GM12874 (cell line): Measurements from ENCODE around the gene SHISA5.

ENCODE experiments used
- TF ChIP-seq, protein P1 (sequence below): IDR thresholded peaks from 2 replicates; pipeline ENCODE4 v1.5.1; 2011; ENCODE audit warnings: low read depth, mild to moderate bottlenecking, control low read depth, low read length, moderate library complexity; ENCODE audit not compliant: insufficient read depth

Gene SHISA5

DNA sequence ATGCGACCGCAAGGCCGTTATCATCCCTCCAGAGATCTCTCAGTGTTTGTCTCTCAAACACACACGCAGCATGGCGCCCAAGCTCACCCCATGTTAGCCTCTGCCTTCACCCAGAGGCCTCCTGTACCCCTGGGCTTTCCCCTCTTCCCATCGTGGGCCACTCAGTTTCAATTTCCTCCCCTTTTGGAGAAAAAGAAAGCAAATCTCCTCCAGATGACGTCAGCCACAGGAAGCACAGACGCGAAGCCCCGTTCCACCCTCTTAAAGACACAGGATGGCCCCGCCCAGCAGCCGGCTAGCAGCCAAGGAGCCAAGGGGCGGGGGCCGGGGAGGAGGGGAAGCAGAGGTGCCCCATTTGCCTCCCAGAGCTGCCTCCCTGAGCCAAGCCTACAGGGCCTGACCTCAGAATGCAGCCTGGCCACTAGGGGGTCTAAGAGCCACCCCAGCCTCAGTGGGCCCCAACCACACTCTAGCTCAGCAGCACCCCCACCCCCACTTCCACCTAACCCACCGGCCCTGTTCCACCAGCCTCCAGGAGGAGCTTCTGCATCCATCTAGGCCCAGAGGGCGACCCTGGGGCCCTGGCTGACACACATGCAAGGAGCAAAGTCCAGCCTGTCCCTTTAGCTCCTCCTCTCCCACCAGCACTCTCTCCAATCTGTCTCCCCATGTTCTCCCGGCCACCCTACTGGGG lies 30.9 kb downstream of the SHISA5 start:
- TF ChIP-seq, protein P1, sequence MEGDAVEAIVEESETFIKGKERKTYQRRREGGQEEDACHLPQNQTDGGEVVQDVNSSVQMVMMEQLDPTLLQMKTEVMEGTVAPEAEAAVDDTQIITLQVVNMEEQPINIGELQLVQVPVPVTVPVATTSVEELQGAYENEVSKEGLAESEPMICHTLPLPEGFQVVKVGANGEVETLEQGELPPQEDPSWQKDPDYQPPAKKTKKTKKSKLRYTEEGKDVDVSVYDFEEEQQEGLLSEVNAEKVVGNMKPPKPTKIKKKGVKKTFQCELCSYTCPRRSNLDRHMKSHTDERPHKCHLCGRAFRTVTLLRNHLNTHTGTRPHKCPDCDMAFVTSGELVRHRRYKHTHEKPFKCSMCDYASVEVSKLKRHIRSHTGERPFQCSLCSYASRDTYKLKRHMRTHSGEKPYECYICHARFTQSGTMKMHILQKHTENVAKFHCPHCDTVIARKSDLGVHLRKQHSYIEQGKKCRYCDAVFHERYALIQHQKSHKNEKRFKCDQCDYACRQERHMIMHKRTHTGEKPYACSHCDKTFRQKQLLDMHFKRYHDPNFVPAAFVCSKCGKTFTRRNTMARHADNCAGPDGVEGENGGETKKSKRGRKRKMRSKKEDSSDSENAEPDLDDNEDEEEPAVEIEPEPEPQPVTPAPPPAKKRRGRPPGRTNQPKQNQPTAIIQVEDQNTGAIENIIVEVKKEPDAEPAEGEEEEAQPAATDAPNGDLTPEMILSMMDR = peak; percentile 65

DNA sequence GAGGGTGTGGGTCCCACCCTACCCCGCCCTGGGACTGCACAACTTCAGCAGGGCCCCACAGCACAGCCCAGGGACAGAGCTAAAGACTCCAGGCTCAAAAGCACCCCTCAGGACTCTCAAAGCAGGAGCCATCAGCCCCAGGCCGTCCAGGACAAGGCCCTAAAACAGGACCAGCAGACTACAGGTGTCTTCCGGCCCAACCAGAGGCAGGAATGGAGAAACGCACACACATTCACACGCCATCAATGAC lies 31.4 kb downstream of the SHISA5 start:
- TF ChIP-seq, protein P1 = no peak

DNA sequence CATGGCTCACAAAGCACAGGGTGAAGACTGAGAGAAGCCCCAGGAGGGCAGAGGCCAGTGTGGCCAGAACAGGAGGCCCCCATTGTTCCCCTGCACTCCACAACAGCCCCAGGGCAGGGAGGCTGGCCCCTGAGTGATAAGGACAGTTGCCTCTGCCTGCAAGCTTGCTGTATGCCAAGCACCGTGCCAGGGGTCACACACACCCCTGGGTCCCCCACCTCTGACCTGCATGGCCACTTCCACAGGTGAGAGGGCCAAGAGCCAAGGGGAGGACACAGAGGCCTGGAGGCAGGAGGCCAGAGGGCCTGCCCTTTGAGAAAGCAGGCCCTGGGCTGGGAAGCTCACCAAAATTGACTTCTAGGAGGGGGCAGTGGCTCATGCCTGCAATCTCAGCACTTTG lies 33.7 kb downstream of the SHISA5 start:
- TF ChIP-seq, protein P1 = no peak

DNA sequence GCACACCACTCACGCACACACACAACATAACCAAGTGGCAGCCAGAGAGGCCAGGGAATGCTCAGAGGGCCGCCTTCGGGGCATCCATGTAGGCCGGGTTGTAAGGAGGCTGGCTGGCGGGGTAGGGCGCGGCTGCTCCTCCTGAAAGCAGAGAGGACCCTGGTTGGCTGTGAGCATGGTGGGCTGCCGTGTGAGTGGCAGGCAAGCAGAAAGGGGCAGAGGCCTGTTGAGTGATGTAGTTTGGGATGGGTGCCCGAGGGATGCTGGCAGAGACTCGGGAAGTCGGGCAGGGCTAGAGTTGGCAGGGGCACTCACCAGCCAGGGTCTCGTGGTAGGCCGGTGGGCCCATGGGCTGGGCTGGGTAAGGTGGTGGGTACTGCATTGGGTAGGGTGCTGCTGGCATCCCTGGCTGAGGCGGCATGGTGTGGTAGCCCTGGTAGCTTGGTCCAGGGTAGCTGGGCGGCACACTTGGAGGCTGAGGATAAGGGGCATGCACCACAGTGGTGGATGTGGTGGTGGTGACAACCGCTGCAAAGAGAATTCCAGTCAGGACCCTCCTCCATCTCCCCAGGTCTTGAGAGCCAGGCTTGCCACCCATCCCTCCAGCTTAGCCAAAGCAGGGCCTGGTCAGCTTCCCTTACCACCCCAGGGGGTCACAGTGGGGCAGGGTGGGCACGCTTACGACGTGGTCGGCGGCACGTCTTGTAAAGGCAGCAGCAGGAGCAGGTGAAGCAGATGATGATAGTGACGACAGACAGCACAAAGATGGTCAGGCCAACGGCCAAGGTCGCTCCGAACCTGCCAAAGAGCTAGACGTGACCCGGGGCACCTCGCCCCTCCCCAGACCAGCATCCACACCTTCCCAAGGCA lies 34.7 kb downstream of the SHISA5 start:
- TF ChIP-seq, protein P1 = no peak

DNA sequence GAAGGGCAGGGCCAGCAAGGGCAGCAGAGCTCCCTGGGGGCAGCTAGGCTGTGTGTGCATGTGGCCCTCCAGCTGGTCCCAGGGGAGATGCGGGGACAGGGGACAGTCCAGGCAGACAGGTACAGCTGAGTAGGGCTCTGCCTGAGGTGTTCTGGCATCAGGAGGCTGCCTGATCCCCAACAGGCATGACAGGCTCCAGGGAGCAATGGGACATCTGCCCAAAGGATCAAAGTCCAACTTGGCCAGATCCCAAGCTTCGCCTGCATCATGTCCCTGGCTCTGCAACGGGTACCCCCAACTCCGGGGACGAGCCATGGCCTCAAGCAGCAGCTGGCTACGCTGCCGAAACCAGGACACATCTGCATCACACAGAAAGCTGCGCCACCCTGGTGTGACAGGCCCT lies 35.6 kb downstream of the SHISA5 start:
- TF ChIP-seq, protein P1 = no peak

DNA sequence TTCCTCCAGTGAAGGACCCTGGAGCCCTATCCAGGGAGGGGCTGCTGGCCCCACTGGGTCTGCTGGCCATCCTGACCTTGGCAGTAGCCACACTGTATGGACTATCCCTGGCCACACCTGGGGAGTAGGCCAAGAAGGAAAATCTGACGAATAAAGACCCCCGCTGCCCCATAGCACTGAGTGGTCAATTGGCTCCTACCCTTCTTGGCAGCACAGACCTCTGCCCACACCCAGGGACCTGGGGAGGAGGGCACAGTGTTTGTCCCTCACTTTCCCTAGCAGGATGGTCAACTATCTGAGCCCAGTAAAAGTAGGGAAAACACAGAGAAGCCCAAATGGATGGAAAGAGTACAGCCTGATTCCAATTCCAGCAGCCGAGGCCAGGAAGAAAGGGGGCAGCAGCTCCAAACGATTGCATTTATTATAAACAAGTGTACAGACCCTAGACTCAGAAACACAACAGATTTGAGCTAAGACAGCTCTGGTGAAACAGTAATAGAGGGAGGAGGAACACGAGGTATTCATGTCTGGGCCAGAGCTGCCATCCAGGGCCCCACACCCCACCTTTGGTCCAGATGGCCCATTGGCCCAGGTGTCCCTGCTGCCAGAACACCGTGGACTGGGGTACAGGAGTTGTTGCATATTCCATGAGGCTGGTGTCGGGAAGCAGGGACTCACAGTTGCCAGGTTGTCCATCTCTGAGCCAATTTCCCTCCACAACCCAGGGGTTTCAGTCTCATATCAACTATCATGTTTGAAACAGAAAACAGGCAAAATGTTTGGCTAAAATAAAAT lies 36.3 kb downstream of the SHISA5 start:
- TF ChIP-seq, protein P1 = no peak

DNA sequence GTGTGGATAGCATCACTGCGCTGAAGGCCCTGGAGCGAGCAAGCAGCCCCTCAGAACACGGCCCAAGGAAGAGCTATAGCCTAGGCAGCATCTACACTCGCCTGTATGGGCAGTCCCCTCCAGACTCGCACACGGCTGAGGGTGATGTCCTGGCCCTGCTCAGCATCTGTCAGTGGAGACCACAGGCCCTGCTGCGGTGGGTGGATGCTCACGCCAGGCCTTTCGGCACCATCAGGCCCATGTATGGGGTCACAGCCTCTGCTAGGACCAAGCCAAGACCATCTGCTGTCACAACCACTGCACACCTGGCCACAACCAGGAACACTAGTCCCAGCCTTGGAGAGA lies 36.9 kb downstream of the SHISA5 start:
- TF ChIP-seq, protein P1 = no peak
